GM21737 (cell line): ENCODE data around the gene APBB2.

Experiments
- ATAC-seq: cut with Tn5 transposase; IDR thresholded peaks from one replicate; pipeline ENCODE4 v1.9.1; 2021; ENCODE audit warnings: mild to moderate bottlenecking, moderate library complexity; ENCODE audit not compliant: unreplicated experiment

APBB2 gene

DNA sequence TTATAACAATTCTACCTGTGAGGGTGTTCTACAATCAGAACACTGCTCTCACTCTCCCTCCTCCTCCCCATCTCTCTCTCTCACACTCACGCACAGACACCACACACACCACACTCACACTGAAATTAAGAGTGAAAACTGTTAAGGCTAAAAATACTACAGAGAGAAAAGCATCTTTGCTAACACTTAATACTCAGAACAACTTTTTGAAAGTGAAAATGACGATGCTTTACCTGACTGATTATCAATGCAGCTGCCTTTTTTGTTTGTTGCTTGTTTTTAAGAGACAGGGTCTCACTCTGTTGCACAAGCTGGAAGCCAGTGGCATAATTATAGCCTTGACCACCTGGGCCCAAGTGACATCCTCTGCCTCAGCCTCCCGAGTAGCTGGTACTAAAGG is 222.4 kb downstream of the APBB2 start:
- peak; percentile 55 for ATAC-seq

DNA sequence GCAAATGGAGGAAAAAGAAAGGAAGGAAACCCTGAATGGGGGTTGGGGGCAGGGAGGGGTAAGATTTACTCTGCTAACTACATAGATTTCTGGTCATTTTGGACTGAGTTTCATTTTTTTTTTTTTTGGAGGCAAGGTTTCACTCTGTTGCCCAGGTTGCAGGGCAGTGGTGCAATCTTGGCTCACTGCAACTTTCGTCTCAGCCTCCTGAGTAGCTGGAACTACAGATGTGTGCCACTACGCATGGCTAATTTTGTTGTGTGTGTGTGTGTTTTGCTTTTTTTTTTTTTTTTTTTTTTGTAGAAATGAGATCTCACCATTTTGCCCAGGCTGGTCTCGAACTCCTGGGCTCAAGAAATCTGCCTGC is 223.5 kb downstream of the APBB2 start:
- no peak for ATAC-seq

DNA sequence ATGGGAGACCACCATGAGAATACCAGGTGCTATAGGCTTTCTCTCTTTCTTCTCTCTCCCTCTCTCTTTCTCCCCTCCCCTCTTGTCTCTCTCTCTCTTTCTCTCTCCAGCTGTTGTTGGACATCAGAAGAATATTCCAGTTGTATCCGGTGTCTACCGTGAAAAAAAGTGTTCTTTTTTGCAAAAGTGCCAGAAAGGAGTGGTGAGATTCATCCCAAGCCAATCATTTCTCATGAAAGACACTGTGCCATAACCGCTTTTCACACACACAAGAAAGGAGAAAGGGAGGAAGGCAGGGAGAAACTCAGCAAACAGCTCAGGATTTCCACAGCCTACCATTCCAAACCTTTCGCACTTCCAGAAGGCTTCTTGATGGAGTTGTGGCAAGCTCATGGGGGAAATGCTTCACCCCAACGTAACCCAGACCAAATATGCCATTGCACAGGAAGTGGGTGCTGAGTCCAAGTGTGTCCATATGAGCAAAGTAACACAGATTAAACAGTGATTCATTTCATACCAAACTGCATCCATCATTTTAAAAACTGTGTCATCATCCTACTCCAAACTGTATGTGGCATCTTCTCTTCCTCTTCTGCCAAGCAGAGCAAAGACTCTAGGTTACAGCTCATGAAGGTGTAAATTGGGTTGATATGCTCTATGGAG is 224.0 kb downstream of the APBB2 start:
- no peak for ATAC-seq

DNA sequence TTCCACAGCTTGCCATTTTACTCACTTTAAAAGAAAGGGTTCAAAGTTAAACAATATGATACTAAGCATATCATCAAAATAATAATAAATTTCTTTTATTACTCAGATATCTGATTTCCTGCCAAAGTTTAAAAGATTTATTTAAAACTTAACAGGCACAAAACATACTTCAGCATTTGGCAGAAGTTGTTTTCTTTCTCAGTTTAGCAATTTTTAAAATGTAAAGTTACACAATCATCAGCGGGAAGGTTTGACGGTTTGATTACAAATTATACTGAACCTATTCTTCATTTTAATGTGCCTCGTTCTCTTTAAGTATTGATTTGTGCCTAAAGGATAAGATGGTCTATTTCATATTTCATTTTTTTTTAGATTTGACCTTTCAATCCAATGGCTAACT is 227.2 kb downstream of the APBB2 start:
- no peak for ATAC-seq

DNA sequence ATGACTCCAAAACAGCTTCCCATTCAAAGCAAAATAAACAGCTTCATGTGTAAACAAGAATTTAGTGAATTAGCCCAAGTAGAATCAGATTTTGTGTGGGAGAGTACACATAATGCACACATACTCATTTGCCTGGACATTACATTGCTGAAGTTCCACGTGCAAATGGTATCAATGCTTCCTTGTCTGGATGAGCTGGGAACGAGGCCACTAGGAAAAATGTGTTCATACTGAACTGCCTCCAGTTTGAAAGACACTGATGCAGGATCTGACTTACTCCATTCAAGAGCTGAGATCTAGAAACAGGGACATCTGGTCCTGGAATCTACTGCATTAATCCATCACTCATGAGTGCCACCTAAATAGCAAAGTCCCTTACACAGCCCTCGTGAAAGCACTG is 228.0 kb downstream of the APBB2 start:
- ATAC-seq = no peak

DNA sequence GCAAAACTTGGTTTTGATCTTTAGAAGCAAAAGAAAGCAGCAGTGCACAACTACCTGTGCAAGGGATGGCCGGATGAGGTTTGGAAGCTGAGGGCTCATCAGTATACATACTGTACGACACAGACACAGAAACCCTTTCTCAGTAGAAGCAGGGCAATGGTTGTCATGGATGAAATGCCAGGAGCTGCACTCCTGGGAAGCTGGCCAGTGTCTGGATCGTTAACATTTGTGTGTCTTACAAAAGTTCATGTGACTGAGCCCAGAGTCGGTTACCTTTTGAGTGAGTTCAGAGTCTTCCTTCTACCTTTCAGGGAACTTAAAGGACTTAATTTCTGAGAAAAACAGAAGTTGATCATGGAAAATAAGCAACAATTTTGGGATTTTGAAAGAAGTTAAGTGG is 230.3 kb downstream of the APBB2 start:
- ATAC-seq = no peak

DNA sequence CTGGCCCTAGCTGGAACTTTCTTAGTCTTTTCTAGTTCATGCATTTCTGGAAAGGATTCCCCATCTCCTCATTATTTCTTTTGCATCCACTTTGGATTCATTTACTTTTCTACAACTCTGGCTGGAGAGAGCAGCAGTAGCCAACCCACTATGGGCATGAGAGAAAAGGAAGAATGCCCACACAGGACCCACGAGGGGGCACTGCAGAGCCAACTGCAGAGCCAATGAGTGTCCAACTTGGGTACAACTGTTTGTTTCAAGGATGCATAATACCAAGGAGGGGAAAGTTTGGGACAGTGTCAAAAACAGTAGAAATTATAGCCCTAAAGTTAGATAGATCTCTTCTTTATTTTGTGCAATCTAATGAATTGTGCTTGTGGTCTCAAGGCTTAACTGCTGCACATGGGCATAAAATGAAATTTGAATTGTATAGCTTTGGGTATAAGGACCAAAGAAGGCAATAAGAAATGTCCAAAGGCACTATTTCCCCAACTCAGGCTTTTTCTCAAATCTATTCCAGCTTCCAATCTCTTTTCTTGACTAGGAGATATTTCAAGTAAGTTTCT is 233.9 kb downstream of the APBB2 start:
- ATAC-seq = no peak

DNA sequence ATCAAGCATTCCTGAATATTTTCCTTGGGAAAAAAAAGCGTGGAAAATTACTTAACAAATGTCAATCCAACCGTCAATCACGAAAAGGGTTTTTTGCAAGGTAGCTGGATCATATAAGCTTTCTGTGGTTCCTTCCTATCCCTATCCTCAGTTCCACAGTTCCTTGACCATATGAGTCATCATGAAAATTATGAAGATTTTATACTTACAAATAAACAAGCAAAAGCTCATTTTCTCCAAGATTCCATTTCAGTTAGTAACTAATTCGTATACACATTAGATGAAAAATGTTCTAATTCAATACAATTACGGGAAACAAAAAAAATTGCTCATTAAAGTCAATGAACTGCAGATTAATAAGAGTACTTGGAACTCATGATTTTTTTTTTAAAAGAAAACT is 235.8 kb downstream of the APBB2 start:
- no peak for ATAC-seq

DNA sequence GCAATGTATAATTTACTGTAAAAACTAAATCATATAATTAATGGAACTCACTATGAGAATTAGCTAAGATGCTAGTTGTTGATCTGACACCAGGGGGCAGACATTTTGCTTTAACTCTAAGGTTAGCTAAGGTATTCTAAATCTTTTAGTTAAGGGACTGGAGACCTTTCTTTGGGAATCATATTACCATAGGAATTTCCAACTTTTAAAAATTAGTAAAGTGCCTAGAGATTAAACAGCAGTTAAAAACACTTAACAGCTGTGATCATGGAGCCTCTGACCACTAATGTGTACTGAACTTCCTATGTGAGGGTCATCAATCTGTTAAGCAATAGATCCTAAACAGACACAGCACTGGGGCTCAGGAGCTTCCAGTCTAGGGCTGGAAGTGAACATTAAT is 238.0 kb downstream of the APBB2 start:
- ATAC-seq = no peak

DNA sequence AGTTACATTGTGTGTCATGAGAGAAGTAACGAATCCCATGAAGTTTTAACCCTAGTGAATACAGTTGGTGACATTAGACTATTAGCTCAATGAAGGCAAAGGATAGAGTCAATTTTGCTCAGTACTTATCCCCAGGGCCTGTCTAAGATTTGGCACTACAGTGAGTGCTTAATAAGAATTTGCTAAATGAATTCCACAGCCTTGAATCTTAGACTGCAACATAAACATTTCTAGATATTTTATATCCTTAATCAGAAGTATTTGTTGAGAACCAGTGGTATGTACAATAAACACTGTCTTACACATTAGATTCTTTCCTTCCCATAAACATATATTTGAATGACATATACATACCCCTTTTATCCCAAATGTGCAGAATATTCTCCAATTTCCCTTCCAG is 241.6 kb downstream of the APBB2 start:
- no peak for ATAC-seq

DNA sequence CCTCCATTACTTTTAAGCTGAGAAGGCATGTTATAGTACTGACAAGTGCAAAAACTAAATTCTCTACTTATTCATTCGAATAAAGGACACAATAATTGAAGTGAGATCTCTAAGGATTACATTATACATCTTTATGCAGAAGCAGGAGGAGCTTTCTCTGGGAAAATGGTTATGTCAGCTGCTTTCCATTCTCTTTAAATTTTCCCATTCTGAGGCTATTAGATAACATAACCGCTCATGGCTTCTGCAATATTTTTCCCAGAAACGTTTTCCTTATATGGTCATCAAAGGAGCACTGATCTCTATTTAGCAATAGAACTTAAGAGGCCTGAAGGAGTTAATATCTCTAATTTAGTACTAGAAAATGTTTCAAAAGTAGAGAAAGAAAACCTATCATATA is 243.0 kb downstream of the APBB2 start:
- no peak for ATAC-seq

DNA sequence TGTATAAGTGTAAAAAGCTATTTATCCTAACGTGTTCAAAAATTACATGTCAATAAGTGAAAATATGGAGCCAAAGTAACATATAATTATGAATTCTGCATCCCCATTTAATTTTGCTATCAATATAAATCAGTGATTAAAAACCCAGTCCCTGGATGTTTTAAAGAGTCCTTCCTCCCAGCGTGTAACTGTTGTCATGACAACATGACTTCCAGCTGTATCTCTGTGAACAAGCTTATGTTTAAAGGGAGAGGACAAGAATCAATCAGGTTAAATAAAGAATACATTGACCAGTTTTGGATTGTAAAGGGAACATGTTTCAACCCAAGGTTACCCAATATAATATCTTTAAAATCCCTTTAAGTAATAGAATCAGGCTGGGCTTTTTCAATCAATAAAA is 244.8 kb downstream of the APBB2 start:
- no peak for ATAC-seq

DNA sequence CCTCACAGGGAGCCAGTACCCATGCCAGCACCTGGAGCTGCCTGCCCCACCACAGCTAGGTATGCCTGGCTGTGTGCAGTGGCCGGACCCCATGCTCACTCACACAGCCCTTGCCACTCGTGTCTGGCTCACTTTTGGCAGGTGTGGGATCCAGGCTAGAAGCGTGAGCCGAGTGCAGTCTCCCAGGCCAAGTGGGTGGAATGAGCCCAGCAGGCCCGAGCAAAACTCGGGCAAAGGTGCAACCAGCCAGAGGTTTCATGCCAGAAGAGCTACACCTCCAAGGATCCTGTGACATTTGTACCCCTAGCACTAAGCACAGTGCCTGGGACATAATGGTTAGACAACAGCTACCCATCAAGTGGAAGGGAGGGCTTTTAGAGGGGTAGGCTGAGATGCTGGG is 246.8 kb downstream of the APBB2 start:
- ATAC-seq = no peak

DNA sequence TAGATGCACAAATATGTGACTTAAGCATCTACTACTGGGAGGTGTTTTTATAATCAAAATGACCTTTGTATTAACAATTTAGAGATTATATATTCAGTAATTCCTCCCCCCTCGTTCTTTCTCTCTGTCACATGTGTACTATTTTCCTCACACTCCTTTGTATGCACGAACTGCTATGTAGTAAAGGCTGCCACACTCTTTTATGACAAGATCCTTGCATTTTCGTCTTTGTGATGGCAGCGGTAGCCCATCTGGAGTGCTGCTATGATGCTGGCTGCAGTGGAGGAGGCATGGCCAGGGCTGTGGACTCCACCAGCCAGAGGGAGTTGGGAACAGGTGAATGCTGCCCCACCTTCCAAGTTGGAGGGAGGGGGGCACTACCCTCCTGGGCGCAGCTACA is 248.3 kb downstream of the APBB2 start:
- ATAC-seq = no peak

DNA sequence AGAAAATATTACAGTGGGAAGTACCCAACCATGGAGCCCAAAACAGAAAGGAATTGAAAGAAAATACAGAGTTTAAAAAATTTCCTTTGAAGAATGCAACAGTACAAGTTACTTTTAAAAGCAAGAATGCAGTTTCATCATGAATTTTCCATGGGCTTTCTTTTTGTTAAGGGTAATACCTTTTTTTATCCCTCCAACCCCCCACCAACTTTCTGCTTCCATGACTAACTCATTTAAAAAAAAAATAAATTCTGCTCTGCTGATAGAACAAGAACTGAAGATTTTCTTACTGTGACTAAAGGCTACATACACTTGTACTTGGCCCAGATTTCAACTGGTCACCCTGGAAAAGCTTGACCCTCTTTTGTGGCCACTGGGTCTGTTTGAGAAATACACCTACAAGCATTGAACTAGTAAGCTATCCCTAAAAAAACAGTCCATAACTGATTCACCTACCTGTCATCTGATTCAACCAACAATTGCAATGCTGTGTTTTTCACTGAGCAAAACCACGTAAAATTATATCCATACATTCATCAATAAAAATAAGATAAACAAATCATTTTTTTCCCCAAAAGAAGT is 250.4 kb downstream of the APBB2 start:
- no peak for ATAC-seq

DNA sequence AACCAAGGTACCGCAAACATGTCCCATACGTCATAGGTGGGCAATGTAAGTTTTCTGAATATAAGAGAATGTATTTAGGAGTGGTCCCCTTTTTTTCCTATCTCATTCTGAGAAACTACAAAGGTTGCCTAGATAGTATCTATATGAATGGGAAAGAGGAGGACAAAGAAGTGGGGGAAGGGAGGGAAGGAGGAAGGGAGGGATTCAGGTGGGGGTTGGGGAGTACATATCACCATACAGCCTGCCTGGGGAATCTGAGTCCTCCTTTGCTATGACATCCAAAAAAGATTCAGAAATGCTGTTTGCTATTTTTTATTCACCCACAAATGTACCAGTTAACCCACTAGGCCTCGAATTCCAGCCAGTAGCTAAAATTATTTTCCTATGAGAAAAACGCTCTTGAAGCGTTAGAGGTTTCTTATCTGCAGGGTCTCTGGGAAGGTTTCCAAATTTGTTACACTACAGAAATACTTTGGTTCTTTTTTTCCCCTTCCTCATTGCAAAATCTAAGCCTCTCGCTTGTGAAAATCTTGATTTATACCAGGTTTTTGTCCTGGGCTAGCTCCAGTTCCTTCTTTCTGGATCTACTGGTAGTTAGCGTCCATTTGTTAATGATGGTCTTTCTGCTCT is 251.7 kb downstream of the APBB2 start:
- no peak for ATAC-seq

DNA sequence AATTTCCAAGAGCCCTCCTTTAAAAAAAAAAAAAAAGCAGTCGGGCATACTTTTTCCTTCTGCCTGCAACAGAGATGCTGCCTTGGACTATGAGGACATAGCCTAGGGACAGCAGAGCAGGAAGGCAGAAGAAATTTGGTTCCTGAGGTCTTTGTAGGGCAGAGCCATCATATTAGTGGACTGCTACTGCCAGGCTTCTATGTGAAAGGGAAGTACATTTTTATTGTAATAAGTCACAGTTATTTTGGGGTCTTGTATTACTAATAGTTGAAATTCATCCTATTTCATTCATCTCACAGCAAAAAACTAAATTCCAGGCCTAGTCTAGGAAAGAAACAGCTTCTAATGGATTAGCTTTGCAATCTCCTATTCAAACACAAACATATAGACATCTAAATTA is 253.4 kb downstream of the APBB2 start:
- no peak for ATAC-seq

DNA sequence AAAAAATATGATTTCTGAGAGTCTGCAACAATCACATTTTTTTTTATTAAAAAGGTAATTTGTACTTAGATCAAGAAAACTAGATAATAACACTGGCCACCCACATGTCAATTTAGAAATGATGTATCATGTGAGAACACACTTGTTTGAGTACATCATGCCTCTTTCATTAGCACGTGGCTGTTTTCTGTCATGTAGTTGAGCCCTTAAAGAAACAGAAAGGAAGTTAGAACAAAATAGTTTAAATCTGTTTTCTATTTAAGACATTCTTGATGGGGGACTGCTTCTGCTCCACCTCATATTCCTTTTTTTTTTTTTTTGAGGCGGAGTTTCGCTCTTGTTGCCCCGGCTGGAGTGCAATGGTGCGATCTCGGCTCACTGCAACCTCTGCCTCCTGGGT is 257.1 kb downstream of the APBB2 start:
- no peak for ATAC-seq

DNA sequence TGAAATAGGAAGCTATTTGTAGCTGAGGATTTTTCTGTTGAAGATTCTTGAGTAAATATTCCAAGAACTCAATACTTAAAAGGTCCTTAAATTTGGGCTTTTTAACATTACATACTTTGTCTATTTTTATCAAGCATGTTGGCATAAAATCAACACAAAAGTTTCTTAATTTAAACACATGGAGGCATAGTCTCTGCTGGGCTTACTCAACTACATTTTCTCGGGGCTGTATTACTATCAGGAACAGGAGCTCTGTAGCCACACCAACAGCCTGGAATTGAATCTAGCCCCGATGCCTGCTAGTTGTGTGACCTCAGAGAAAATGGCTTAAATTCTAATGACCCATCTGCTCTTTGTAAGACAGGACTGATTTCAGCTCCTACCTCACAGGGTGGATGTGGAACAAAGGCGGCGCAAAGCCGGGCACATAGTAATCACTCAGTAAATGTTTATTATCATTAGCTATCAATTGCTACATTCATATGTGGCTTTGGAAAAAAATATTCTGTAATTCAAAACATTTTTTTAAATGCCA is 257.6 kb downstream of the APBB2 start:
- no peak for ATAC-seq

DNA sequence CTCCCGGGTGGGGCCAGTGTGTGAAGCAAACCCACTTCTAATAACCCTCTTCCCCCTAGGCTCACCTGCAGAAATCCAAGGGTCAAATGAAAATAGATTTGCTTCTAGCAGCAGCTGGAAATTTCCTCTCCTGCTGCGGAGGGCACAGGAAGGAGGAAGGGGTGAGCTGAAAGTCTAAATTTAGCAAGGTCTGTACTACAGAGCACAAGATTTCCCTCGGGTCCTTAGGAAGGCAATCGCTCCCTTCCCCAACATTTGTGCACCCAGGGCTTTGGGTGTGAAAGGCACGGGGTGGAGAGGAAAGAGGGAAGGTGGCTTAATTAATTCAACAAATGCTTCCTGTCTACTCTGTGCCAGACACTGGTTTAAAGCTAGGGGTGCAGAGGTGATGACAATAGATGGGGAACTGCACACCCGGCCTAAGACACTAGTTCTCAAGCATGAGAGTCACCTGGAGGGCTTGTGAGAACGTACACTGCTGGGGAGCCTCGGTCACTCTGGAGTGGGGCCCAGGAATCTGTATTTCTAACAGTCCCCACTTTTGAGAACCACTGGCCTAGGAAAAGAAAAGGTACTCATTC is 260.2 kb downstream of the APBB2 start:
- ATAC-seq = no peak

DNA sequence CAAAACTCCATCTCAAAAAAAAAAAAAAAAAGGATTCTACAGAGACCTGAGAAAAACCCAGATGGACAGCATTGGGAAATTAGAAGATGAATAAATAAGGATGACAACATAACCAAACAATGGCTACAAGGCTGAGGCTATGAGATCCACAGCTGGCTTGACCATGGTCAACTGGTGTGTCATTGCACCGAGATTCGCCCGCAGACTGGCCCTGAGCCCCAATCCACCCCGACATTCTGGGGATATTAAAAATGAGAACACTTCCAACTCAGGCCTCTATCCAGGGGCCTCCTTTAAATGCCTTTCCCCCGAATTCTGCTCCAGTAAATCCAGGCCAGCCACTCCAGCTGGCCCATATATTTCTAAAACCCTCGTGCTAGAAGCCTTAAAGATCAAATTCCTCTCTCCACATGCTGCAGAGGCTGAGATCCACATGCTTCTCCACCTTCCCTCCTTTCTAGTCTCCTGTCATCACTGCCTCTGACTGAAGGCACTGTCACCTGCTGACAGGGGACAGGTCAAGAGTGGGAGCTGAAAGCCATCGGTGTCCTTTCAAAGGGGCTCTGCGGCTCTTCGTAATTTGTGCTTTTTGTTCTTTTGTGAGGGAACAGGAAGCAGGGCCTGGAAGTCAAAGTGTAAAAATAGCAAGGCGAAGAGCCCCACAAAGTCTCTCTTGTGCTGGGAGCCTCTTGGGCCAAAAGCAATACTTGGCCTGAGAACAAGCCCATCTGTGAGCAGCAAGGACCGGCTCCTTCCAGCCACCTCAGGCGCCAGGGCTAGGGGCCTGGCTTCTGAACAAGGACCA is 260.9 kb downstream of the APBB2 start:
- no peak for ATAC-seq
